Lower leg skin (tissue), 3 donors: ENCODE measurements around the gene PDE8B.

ENCODE experiments used
- POLR2A ChIP-seq, 2 donors: fragments of 450-650 bp; IDR thresholded peaks; one replicate each; pipeline ENCODE4 v1.6.1; 2016 to 2017; ENCODE audit warnings: antibody characterized with exemption in 2 of 2, mild to moderate bottlenecking in 1 of 2, moderate library complexity in 1 of 2
- TF ChIP-seq, protein P1 (sequence below), 3 donors: fragments of 450-650 bp; IDR thresholded peaks; one replicate each; pipeline ENCODE4 v1.5.1; 2016; ENCODE audit warnings: antibody characterized with exemption in 3 of 3, mild to moderate bottlenecking in 3 of 3, moderate library complexity in 2 of 3

DNA sequence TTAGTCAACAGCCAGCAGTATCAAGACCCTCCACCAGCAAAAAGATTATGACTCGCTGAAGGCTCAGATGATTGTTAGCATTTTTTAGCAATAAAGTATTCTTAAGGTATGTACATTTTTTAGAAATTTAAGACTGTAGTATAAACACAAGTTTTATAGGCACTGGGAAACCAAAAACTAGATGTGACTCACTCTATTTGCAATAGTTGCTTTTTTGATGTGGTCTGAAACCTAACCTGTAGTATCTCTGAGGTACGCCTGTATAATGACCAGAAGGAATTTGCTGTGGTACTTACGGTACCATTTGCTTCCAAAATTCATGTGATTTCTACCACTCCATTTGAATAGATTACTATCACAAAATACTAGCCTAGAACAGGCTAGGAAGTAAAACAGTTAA lies 220.8 kb downstream of the PDE8B start:
- TF ChIP-seq, protein P1, sequence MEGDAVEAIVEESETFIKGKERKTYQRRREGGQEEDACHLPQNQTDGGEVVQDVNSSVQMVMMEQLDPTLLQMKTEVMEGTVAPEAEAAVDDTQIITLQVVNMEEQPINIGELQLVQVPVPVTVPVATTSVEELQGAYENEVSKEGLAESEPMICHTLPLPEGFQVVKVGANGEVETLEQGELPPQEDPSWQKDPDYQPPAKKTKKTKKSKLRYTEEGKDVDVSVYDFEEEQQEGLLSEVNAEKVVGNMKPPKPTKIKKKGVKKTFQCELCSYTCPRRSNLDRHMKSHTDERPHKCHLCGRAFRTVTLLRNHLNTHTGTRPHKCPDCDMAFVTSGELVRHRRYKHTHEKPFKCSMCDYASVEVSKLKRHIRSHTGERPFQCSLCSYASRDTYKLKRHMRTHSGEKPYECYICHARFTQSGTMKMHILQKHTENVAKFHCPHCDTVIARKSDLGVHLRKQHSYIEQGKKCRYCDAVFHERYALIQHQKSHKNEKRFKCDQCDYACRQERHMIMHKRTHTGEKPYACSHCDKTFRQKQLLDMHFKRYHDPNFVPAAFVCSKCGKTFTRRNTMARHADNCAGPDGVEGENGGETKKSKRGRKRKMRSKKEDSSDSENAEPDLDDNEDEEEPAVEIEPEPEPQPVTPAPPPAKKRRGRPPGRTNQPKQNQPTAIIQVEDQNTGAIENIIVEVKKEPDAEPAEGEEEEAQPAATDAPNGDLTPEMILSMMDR (IDR thresholded peaks at IDR 0.05), result no peak
- no peak for TF ChIP-seq POLR2A (IDR thresholded peaks at IDR 0.05)
